HepG2 (cell line): ENCODE results near the gene SIGMAR1. TPM values are rescaled to one million over a fixed set of nuclear protein-coding genes. Genes with fewer than 3 reads are reported as not detected.

Experiments
- ATAC-seq: fragments of 200-7000 bp; cut with Tn5 transposase; 3 replicates; pipeline ENCODE4 v1.9.1; 2020; ENCODE audit warnings: mild to moderate bottlenecking, moderate library complexity
- BruUV-seq: library from RNA; stranded (reverse); fragments of 400-500 nt; replicated peaks from 2 replicates; lab custom pipeline; 2021; lab: Mats Ljungman, UMichigan
- CTCF ChIA-PET: fragments of 300-600 bp; formaldehyde crosslinking; extraction: SDS; loops from one replicate; lab custom pipeline; 2021; ENCODE audit warnings: low total read pairs, inconsistent platforms, low intra/inter-chr PET ratio; lab: Yijun Ruan, JAX
- POLR2A ChIA-PET: fragments of 350-600 bp; sonication (Branson Sonifier 250); formaldehyde crosslinking; loops from one replicate; lab custom pipeline; 2020; ENCODE audit warnings: antibody characterized with exemption, inconsistent platforms; lab: Yijun Ruan, JAX
- DNase-seq: peaks from one replicate; pipeline ENCODE4 v3.0.0-alpha.2; 2015; ENCODE audit warnings: low spot score
- FAIRE-seq: peaks from 3 replicates; lab custom pipeline; 2011; peaks lifted over from hg19 to GRCh38; lab: Jason Lieb, UNC
- H2AFZ ChIP-seq: one replicate; pipeline ENCODE4 v1.6.1; 2011; ENCODE audit warnings: low read length, inconsistent platforms
- H3K27ac ChIP-seq: fragments of 300-600 bp; 3 replicates; pipeline ENCODE4 v1.8.0; 2011; ENCODE audit warnings: mixed run types, mild to moderate bottlenecking, mixed read lengths, low read length, inconsistent platforms; ENCODE audit not compliant: insufficient read depth; ENCODE audit errors: extremely low read length
- H3K27me3 ChIP-seq, 2 experiments: fragments of 200-600 bp in 1 of 2; 2 replicates in 1 of 2; 3 replicates in 1 of 2; pipeline versions ENCODE4 v1.6.0 to v1.8.0; 2011; ENCODE audit warnings: low read length in 2 of 2, mild to moderate bottlenecking in 2 of 2, moderate library complexity in 2 of 2, inconsistent platforms in 1 of 2; ENCODE audit not compliant: insufficient read depth in 2 of 2, control insufficient read depth in 1 of 2
- H3K36me3 ChIP-seq, 2 experiments: fragments of 200-600 bp in 1 of 2; replicated peaks in 1 of 2; 2 replicates in 1 of 2; 3 replicates in 1 of 2; pipeline versions ENCODE4 v1.5.1 to v1.8.0; 2011; ENCODE audit warnings: low read length in 2 of 2, inconsistent platforms in 1 of 2; ENCODE audit not compliant: insufficient read depth in 2 of 2, control insufficient read depth in 1 of 2
- H3K4me1 ChIP-seq: 2 replicates; pipeline ENCODE4 v1.5.1; 2012; ENCODE audit warnings: low read length, inconsistent platforms; ENCODE audit not compliant: insufficient read depth
- H3K4me2 ChIP-seq: 2 replicates; pipeline ENCODE4 v1.6.0; 2011; ENCODE audit warnings: low read depth, low read length, inconsistent platforms
- H3K4me3 ChIP-seq, 3 experiments: fragments of 200-600 bp in 1 of 3; sonication (generic), shearing (Covaris generic) in 1 of 3; replicated peaks in 1 of 3; 2 replicates each; pipeline ENCODE4 v1.5.1; 2011 to 2016; ENCODE audit warnings: low read length in 3 of 3, inconsistent platforms in 2 of 3, low read depth in 2 of 3, mild to moderate bottlenecking in 2 of 3, control low read depth in 1 of 3, mixed read lengths in 1 of 3; ENCODE audit not compliant: insufficient read depth in 1 of 3
- H3K79me2 ChIP-seq: one replicate; pipeline ENCODE4 v1.6.1; 2011; ENCODE audit warnings: low read length, inconsistent platforms; ENCODE audit not compliant: insufficient read depth
- H3K9ac ChIP-seq: 2 replicates; pipeline ENCODE4 v1.6.0; 2011; ENCODE audit warnings: mild to moderate bottlenecking, low read depth, low read length, inconsistent platforms; ENCODE audit not compliant: insufficient read depth
- H3K9me3 ChIP-seq: 2 replicates; pipeline ENCODE4 v1.5.1; 2012; ENCODE audit warnings: mild to moderate bottlenecking, low read length
- H4K20me1 ChIP-seq: 2 replicates; pipeline ENCODE4 v1.6.0; 2011; ENCODE audit warnings: inconsistent platforms, mild to moderate bottlenecking, low read length, moderate library complexity; ENCODE audit not compliant: insufficient read depth
- EP300 ChIP-seq, 3 experiments: sonication (generic) in 1 of 3; formaldehyde crosslinking in 1 of 3; IDR thresholded peaks; 2 replicates each; pipeline versions ENCODE4 v1.5.1 to v1.6.1; 2011 to 2020; ENCODE audit warnings: low read depth in 2 of 3, low read length in 2 of 3, borderline replicate concordance in 1 of 3, improper control_type of control experiment in 1 of 3, mild to moderate bottlenecking in 1 of 3, missing genetic modification reagents in 1 of 3, moderate library complexity in 1 of 3
- MEIS1 ChIP-seq: sonication (generic); formaldehyde crosslinking; IDR thresholded peaks from 2 replicates; pipeline ENCODE4 v1.9.0; 2021; ENCODE audit warnings: mild to moderate bottlenecking, missing genetic modification reagents, moderate library complexity, borderline replicate concordance
- PRMT3 ChIP-seq: sonication (generic); formaldehyde crosslinking; IDR thresholded peaks from 2 replicates; pipeline ENCODE4 v1.8.1; 2022; ENCODE audit warnings: low read depth, mild to moderate bottlenecking, moderate library complexity, missing genetic modification reagents, borderline replicate concordance
- REPIN1 ChIP-seq: sonication (generic); formaldehyde crosslinking; IDR thresholded peaks from 2 replicates; pipeline ENCODE4 v1.8.0; 2022; ENCODE audit warnings: missing genetic modification reagents, low read depth, mild to moderate bottlenecking, borderline replicate concordance
- SAFB2 ChIP-seq: sonication (generic); formaldehyde crosslinking; IDR thresholded peaks from 2 replicates; pipeline ENCODE4 v1.5.1; 2020; ENCODE audit warnings: missing genetic modification reagents, low read depth, mild to moderate bottlenecking, borderline replicate concordance
- SAP130 ChIP-seq: IDR thresholded peaks from 2 replicates; pipeline ENCODE4 v1.6.1; 2016; ENCODE audit warnings: low read depth
- ZNF10 ChIP-seq: sonication (generic); formaldehyde crosslinking; IDR thresholded peaks from 2 replicates; pipeline ENCODE4 v1.4.0; 2020; ENCODE audit warnings: mild to moderate bottlenecking, low read depth, missing genetic modification reagents, borderline replicate concordance
- ZNF382 ChIP-seq: sonication (generic); formaldehyde crosslinking; IDR thresholded peaks from 2 replicates; pipeline ENCODE4 v1.5.0; 2020; ENCODE audit warnings: missing genetic modification reagents, mild to moderate bottlenecking, borderline replicate concordance
- ZNF704 ChIP-seq: sonication (generic); formaldehyde crosslinking; IDR thresholded peaks from 2 replicates; pipeline ENCODE4 v1.8.1; 2023; ENCODE audit warnings: mild to moderate bottlenecking, inconsistent platforms, moderate library complexity, missing genetic modification reagents, borderline replicate concordance
- WGBS: methylation state at CpG from one replicate; pipeline ENCODE4 v1.1.6; 2017; ENCODE audit warnings: low lambda C conversion rate; 5-methylcytosine and 5-hydroxymethylcytosine counted together
- in situ Hi-C: cut with HindIII; loops from 2 replicates; pipeline ENCODE4 v1.10.0; 2017; ENCODE audit warnings: low pct_unique_long_range_greater_than_20kb; ENCODE audit not compliant: extremely low pct_ligation_motif_present
- intact Hi-C: fragments of 100-400 bp; cut with micrococcal nuclease; formaldehyde crosslinking; loops from one replicate; pipeline ENCODE4 v1.10.0; 2022; ENCODE audit not compliant: unreplicated experiment
- polyA plus RNA-seq, 8 experiments: library from polyadenylated mRNA; depleted of rRNA in 3 of 8; stranded (reverse) in 7 of 8; unstranded in 1 of 8; fragments of >200 nt; fragmentation: Illumina TruSeq in 4 of 8; extraction: Trizol in 4 of 8; gene quantifications; 2 replicates each; pipeline versions ENCODE4 v1.2.1 to v1.2.3, GENCODE V29; 2011 to 2016; ENCODE audit warnings: low read depth in 4 of 8, missing spikeins in 1 of 8, mixed read lengths in 1 of 8; ENCODE audit not compliant: insufficient read depth in 1 of 8
- total RNA-seq, 5 experiments: library from RNA; depleted of rRNA; stranded (reverse); fragments of >200 nt; fragmentation: Illumina TruSeq; extraction: Trizol; gene quantifications; 2 replicates each; pipeline ENCODE4 v1.2.3, GENCODE V29; 2016; ENCODE audit warnings: low read depth in 1 of 5
- TF ChIP-seq, protein P1 (sequence below): sonication (generic); formaldehyde crosslinking; IDR thresholded peaks from 2 replicates; pipeline ENCODE4 v1.5.1; 2020; ENCODE audit warnings: missing genetic modification reagents, mild to moderate bottlenecking, borderline replicate concordance
- TF ChIP-seq, protein P2 (sequence below): IDR thresholded peaks from 2 replicates; pipeline ENCODE4 v1.6.1; 2016

The SIGMAR1 gene
- total and polyA plus RNA-seq, 2 of the 13 experiments (the other 11 are each of a cell fraction or from before 2014, with no cell fraction given), result 38.9 to 60.8 TPM

DNA sequence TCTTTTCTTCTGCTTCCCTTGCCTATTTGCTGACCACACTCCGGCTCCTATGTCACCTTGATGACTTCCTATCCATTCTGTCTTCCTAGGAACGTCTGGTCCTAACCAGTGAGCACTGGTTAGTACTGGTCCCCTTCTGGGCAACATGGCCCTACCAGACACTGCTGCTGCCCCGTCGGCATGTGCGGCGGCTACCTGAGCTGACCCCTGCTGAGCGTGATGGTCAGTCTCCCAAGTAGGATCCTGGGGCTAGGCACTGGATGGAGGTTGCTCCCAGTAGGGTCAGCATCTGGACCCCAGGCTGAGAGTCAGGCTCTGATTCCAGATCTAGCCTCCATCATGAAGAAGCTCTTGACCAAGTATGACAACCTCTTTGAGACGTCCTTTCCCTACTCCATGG is 11.1 kb upstream of the SIGMAR1 start:
- peaks cover 8 to 18% of the 10 kb centered on the region in 2 experiments for H3K36me3 ChIP-seq
- no peaks in the 10 kb centered on the region; a peak in 1 of 5 replicates for H3K27me3 ChIP-seq
- CTCF ChIA-PET, result no interaction called here
- no peak for TF ChIP-seq ZNF382 (CRISPR knock-in tag)
- no peak for TF ChIP-seq ZNF704
- TF ChIP-seq PRMT3 (CRISPR knock-in tag), result no peak
- TF ChIP-seq ZNF10 (CRISPR knock-in tag), result no peak
- TF ChIP-seq EP300 (IDR thresholded peaks at IDR 0.05; ENCODE audit: low read depth in 2 of 2, low read length in 2 of 2), result no peak
- no peak for TF ChIP-seq EP300 (CRISPR knock-in tag; IDR thresholded peaks at IDR 0.05; ENCODE audit: borderline replicate concordance)
- DNase-seq (no peak), FAIRE-seq (no peak), ATAC-seq (no peak)
- no peak overlapping the region for H3K9ac ChIP-seq
- H4K20me1 ChIP-seq, result no peaks in the 10 kb centered on the region
- no peak overlapping the region for H3K27ac ChIP-seq
- H3K4me1 ChIP-seq, result peaks cover 77% of the 10 kb centered on the region
- no peak overlapping the region for H2AFZ ChIP-seq
- WGBS, result 95% methylated on average over 8 of the region's 8 CpGs
- intact Hi-C loops (no loop called here), in situ Hi-C loops (no loop called here)
- POLR2A ChIA-PET, result interaction anchor here (2.3 kb wide), 1 partner anchor 11 kb away, joined by 10 read pairs; the partner anchor contains the start of gene SIGMAR1
- BruUV-seq, result no TSS peak
- H3K79me2 ChIP-seq, result peaks cover 16% of the 10 kb centered on the region
- H3K4me2 ChIP-seq, result no peak overlapping the region; the same call in 1 of the 2 replicates
- H3K4me3 ChIP-seq, result peak overlapping the region in 1 of 3 experiments; percentile 88; a peak in 1 of 6 replicates
- H3K9me3 ChIP-seq, result no peaks in the 10 kb centered on the region

- Histone ChIP-seq H3K4me1 (peaks cover 77% of the 10 kb centered on the region), H4K20me1 (no peaks in the 10 kb centered on the region), H3K9me3 (no peaks in the 10 kb centered on the region), H3K27ac (peak overlapping the region; percentile 95), H3K4me3 (peak overlapping the region; percentile 75 to 88 (median 78)), H3K27me3 (no peaks in the 10 kb centered on the region; a peak in 1 of 5 replicates), H3K4me2 (peak overlapping the region; percentile 86), H2AFZ (no peak overlapping the region), H3K36me3 (peaks cover 8 to 18% of the 10 kb centered on the region in 2 experiments), H3K9ac (peak overlapping the region; percentile 89), H3K79me2 (peaks cover 16% of the 10 kb centered on the region)
- FAIRE-seq, result no peak
- in situ Hi-C loops (no loop called here), intact Hi-C loops (no loop called here)
- WGBS, result 18% methylated on average over 10 of the region's 10 CpGs
- ChIA-PET CTCF (interaction anchor here (1.7 to 2.7 kb wide), 2 partner anchors 14 to 17 kb away, joined by 9 to 12 read pairs; no protein-coding TSS in a partner anchor), POLR2A (interaction anchor here (1.0 to 4.1 kb wide), 3 partner anchors 10 to 28 kb away, joined by 3 to 40 read pairs (median 10); partner anchors contain the start of genes CCL27, DCTN3 and SIGMAR1)
- TF ChIP-seq MEIS1 (CRISPR knock-in tag) (no peak), SAFB2 (CRISPR knock-in tag) (no peak), REPIN1 (no peak), SAP130 (CRISPR knock-in tag) (peak; percentile 47; the same call in 1 of the 2 replicates)
- TF ChIP-seq, protein P1, sequence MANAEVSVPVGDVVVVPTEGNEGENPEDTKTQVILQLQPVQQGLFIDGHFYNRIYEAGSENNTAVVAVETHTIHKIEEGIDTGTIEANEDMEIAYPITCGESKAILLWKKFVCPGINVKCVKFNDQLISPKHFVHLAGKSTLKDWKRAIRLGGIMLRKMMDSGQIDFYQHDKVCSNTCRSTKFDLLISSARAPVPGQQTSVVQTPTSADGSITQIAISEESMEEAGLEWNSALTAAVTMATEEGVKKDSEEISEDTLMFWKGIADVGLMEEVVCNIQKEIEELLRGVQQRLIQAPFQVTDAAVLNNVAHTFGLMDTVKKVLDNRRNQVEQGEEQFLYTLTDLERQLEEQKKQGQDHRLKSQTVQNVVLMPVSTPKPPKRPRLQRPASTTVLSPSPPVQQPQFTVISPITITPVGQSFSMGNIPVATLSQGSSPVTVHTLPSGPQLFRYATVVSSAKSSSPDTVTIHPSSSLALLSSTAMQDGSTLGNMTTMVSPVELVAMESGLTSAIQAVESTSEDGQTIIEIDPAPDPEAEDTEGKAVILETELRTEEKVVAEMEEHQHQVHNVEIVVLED (CRISPR knock-in tag), result no peak
- TF ChIP-seq, protein P2, sequence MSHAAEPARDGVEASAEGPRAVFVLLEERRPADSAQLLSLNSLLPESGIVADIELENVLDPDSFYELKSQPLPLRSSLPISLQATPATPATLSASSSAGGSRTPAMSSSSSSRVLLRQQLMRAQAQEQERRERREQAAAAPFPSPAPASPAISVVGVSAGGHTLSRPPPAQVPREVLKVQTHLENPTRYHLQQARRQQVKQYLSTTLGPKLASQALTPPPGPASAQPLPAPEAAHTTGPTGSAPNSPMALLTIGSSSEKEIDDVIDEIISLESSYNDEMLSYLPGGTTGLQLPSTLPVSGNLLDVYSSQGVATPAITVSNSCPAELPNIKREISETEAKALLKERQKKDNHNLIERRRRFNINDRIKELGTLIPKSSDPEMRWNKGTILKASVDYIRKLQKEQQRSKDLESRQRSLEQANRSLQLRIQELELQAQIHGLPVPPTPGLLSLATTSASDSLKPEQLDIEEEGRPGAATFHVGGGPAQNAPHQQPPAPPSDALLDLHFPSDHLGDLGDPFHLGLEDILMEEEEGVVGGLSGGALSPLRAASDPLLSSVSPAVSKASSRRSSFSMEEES, result 0 out of 2 replicates have a peak, but pooled peaks have one; percentile 15
- DNase-seq, result no peak
- BruUV-seq, result no TSS peak
- ATAC-seq, result no peak
Observed at GRCh38 chr9:34647651-34648050, 10.1 kb upstream of the SIGMAR1 start.
